AG09319 (cell line): ENCODE measurements around the gene CHAT.

Experiments used
- DNase-seq: peaks from one replicate; pipeline ENCODE4 v3.0.0-alpha.2; 2010; ENCODE audit warnings: low read depth; ENCODE audit errors: extremely low read depth
- TF ChIP-seq, protein P1 (sequence below): IDR thresholded peaks from 2 replicates; pipeline ENCODE4 v1.5.1; 2011; ENCODE audit warnings: low read depth, mild to moderate bottlenecking, inconsistent platforms, low read length, moderate library complexity

The CHAT gene

DNA sequence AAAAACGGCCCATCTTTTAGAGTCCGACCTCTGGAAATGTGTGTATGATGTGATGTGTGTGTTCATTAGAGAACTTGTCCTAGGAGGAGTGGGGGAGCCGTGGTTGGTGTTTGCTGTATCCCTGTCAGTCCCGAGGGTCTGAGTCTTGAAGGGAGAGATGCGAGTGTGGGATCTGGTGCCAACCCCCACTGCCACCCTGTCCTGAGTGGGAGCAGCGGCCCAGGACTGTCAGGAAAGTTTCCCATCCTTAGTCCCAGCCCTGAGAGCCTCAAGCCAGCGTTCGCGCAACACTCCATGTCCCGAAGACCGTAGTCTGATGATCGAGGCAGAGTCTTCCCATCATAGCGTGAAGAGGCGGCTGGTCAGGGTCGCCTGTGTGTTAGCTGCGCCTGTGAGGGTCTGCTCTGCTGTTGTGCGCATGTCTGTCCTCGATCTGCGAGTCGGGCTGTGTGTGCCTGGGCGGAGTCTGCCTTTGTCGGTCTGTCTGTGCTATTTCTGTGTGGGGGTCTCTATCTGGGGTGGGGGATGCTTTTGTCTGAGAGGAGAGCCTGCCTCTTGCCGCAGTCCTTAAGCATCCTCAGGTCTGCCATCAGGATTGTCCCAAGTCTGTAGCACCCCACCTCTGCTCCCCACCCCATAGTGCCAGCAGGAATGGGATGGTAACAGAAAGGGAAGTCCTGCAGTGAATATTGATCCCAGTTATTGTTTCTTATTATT lies 514 bp upstream of the CHAT start:
- TF ChIP-seq, protein P1, sequence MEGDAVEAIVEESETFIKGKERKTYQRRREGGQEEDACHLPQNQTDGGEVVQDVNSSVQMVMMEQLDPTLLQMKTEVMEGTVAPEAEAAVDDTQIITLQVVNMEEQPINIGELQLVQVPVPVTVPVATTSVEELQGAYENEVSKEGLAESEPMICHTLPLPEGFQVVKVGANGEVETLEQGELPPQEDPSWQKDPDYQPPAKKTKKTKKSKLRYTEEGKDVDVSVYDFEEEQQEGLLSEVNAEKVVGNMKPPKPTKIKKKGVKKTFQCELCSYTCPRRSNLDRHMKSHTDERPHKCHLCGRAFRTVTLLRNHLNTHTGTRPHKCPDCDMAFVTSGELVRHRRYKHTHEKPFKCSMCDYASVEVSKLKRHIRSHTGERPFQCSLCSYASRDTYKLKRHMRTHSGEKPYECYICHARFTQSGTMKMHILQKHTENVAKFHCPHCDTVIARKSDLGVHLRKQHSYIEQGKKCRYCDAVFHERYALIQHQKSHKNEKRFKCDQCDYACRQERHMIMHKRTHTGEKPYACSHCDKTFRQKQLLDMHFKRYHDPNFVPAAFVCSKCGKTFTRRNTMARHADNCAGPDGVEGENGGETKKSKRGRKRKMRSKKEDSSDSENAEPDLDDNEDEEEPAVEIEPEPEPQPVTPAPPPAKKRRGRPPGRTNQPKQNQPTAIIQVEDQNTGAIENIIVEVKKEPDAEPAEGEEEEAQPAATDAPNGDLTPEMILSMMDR, result no peak
- DNase-seq, result no peak

DNA sequence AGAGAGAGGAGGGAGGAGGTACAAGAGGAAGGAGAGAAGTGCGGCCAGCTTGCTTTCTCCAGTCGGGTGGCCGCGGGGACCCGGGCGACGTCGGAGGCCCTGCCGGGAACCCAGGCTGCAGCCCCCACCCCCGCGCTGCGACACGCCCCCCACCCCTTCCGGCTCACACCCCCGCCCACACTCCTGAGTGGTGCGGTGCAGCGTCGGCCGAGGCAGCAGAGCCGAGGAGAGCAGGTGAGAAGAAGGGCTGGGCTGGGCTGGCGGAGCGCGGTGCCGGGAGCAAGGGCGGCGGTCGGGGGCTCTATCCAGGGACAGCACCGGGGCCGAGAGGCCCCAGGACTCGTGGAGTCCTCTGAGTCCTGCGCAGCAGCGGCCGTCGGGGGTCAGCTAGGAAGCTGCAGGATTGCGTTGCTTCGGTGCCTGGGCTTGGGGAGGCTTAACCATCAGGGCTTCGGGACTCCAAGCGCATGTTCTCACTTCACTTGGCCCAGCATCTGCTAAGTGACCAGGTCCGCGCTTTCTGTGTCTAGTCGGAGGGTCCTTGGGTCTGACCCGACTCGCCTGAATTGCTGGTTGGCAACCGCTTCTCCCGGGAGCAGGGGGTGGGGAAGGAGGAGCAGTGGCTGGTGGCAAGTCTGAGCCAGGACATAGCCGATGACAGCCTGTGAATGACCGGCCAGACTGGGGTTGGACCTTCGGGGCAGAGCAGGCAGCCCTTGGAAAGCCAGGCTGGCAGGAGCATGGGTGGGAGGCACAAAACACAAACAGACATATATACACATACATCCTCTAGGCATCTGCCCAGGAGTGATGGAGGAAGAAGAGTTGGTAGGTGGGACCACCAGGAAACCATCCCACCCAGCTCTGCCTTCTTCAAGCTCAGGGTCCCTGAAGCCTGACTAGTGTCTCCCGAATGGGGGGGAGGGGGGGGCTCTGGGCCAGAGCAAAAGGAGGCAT lies 683 bp downstream of the CHAT start:
- DNase-seq, result no peak
- TF ChIP-seq, protein P1, result no peak

DNA sequence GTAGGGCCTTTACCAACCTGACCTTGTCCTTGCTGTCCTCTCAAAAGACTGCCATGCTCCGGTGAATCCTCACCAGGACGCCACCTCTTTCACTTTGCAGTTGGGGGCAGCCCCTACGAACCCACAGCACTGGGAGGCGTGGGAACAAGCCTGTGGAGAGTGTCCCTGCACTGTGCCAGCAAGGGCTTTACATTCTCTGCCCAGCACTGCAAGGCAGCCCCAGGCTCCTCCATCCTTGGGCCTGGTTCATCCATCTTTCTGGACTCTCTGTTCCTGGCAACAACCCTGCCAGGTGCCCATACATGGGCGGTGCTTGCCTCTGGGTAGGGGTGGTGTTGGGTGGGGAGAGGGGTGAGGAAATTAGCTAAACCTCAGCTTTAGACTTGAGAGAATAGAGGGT lies 1.4 kb downstream of the CHAT start:
- DNase-seq, result no peak
- TF ChIP-seq, protein P1, result no peak

DNA sequence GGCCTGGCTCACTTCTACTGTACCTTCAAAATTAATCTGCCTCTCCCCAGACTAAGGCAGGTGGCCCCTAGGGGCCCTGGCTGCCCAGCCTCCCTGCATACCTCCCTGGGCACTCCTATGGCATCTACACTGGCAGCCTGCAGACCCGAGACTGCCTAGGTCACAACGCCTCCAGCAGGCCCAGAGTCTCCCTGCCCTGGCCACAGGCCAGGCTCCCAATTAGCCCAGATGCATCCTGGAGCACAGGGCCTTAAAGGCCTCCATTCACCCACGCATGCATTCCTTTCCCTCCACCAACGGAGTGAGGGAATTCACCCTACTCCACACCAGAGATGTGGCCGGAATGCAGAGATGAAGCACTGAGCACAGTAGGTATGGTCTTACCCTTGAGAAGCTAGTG lies 1.9 kb downstream of the CHAT start:
- TF ChIP-seq, protein P1, result no peak
- no peak for DNase-seq

DNA sequence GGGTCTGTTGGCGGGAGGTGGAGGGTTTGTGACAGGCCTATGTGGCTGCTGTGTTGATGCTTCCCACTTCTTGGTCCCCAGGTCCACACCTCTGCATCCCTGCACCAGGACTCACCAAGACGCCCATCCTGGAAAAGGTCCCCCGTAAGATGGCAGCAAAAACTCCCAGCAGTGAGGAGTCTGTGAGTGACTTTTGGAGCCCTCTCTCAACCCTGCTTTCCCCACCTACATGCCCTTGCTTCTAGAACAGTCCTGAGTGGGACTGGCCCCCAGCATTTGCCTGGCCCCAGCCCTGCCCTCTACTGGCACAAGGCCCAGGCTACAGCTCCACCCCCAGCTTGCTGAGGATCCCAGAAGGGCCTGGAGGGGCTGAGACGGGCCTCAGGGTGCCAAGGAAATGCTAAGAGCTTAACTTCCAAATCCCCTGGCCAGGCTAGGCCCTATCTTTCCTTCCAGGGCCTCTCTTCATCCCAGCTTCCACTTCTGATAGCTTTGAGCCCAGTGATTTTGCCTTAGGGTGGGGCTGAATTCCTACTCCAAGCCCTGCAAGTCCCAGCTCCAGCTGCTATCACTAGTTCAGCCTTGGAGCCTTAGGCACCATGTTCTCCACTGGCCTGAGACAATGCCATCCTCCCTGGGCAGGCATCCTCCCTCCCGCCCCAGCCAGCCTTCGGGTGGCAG lies 2.7 kb downstream of the CHAT start:
- TF ChIP-seq, protein P1, result no peak

DNA sequence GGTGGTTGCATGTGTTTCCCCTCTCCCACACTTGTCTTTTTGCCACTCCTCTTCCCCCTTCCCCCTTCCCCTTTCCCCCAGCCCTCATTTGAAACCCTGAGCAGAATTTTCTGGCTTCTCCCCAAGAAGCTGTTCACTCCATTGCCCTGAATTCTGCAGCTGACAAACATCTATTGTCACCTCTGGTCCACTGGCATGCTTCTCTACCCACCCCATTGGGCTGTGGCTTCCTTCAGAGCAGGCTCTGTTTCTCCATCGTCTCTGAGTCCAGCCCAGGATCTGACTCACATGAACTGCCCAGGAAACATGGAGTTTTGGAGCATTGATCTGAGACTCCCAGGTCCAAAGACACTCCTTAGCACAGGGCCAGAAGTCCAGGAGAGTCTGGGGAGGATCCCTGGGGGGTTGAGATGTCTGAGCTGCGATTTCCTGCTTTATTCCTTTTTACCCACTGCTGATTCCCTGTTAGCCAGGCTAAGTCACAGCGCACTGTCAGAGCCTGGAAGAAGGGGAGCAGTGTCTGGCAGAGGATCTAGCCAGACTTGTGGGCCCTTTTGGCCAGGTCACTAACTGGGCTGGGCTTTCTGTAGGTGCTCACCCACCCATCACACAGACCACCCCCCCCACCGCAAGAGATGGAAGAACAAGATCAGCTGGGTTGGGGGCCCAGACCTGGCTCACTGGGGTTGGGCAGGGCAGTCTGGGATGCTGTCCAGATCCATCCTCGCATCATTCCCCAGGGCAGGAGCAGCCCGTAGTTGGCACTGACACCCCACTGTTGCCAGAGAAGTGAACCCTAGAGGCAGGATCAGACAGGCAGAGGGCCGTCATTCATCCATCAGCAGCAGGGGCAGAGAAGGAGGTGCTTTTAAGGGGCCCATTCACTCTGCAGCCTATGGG lies 3.5 kb downstream of the CHAT start:
- DNase-seq, result no peak
- TF ChIP-seq, protein P1, result no peak

More for the DNA sequence above, 2.7 kb downstream of the CHAT start:
- DNase-seq, result no peak
